Neutrophil (primary cell): ENCODE data around the gene TP73.
"Not testable (repeated sequence)": the region's sequence is repeated elsewhere in the genome, so short reads cannot be mapped to it uniquely, and the experiment has no call there.

ENCODE experiments used
- H3K27ac ChIP-seq: fragments of 200-600 bp; sonication (generic); 2 replicates; pipeline ENCODE4 v1.5.1; 2016; ENCODE audit warnings: mild to moderate bottlenecking, moderate library complexity
- H3K27me3 ChIP-seq: fragments of 200-600 bp; sonication (generic); 2 replicates; pipeline ENCODE4 v1.6.0; 2016; ENCODE audit warnings: mild to moderate bottlenecking
- H3K36me3 ChIP-seq: fragments of 200-600 bp; sonication (generic); 2 replicates; pipeline ENCODE4 v1.5.1; 2017
- H3K4me1 ChIP-seq, 2 experiments: fragments of 200-600 bp in 1 of 2; sonication (generic) in 1 of 2; 1 replicate in 1 of 2; 2 replicates in 1 of 2; pipeline versions ENCODE4 v1.5.1 to v1.6.1; 2013 to 2016; ENCODE audit warnings: low read depth in 1 of 2, low read length in 1 of 2, mild to moderate bottlenecking in 1 of 2, moderate library complexity in 1 of 2; ENCODE audit not compliant: control insufficient read depth in 1 of 2, insufficient read depth in 1 of 2
- H3K4me3 ChIP-seq, 2 experiments: fragments of 200-600 bp in 1 of 2; sonication (generic) in 1 of 2; 1 replicate in 1 of 2; 2 replicates in 1 of 2; pipeline ENCODE4 v1.5.1; 2013 to 2016; ENCODE audit warnings: low read depth in 1 of 2, low read length in 1 of 2, mild to moderate bottlenecking in 1 of 2, moderate library complexity in 1 of 2
- H3K9me3 ChIP-seq: fragments of 200-600 bp; sonication (generic); 2 replicates; pipeline ENCODE4 v1.5.1; 2016
- TF ChIP-seq, protein P1 (sequence below): fragments of 200-600 bp; sonication (generic); IDR thresholded peaks from 2 replicates; pipeline ENCODE4 v1.5.1; 2016; ENCODE audit warnings: antibody characterized with exemption

The TP73 gene

DNA sequence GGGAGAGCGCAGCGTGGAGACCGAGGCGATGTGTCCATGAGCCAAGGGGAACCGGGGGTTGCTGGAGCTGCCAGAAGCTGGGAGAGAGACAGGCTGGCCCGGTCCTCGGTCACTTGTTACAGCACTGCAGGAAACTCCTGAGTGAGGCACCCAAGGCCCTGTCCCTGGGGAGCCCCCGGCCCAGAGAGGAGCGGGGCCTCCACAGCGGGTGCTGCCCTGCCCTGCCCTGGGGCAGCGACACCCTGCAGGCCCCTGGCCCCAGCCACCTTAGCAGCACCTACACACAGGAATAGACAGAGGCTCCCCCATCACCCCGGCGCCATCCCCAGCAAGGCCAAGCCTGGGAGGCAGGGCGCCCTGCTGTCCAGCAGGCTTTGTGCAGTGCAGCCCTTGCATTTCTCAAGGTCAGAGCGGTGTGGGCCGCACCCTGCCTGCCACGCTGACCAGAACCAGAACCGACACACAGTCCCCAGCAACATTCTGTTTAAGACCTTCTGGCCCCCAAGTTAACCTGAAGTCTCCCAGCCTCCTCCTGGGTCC lies 34.4 kb upstream of the TP73 start:
- Histone ChIP-seq H3K9me3 (no peaks in the 10 kb centered on the region), H3K27me3 (peaks cover 20% of the 10 kb centered on the region), H3K4me1 (peaks cover 19 to 21% of the 10 kb centered on the region in 2 experiments), H3K4me3 (no peak overlapping the region), H3K36me3 (peaks cover 9% of the 10 kb centered on the region), H3K27ac (no peak overlapping the region)
- TF ChIP-seq, protein P1, sequence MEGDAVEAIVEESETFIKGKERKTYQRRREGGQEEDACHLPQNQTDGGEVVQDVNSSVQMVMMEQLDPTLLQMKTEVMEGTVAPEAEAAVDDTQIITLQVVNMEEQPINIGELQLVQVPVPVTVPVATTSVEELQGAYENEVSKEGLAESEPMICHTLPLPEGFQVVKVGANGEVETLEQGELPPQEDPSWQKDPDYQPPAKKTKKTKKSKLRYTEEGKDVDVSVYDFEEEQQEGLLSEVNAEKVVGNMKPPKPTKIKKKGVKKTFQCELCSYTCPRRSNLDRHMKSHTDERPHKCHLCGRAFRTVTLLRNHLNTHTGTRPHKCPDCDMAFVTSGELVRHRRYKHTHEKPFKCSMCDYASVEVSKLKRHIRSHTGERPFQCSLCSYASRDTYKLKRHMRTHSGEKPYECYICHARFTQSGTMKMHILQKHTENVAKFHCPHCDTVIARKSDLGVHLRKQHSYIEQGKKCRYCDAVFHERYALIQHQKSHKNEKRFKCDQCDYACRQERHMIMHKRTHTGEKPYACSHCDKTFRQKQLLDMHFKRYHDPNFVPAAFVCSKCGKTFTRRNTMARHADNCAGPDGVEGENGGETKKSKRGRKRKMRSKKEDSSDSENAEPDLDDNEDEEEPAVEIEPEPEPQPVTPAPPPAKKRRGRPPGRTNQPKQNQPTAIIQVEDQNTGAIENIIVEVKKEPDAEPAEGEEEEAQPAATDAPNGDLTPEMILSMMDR = no peak

DNA sequence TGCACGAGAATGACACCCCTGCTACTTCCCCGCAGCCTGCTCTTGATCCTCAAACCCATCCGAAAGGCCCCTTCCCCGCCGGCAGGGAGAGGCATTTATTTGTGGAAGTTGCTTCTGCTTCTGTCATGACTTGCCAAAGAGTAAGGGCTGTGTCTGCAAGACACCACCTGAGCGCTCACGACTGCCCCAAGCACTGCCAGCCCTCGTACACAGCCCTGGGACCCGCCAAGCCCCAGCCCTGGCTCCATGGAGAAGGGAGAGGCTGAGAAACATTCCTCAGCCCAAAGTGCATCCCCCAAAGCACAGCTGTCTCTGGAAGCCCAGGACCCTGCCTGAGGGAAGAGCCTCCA lies 33.8 kb upstream of the TP73 start:
- H3K4me1 ChIP-seq = peaks cover 25 to 27% of the 10 kb centered on the region in 2 experiments
- H3K36me3 ChIP-seq = peaks cover 9% of the 10 kb centered on the region
- no peaks in the 10 kb centered on the region for H3K9me3 ChIP-seq
- H3K4me3 ChIP-seq = no peak overlapping the region
- no peak overlapping the region for H3K27ac ChIP-seq
- H3K27me3 ChIP-seq = peaks cover 13% of the 10 kb centered on the region
- TF ChIP-seq, protein P1 = no peak

DNA sequence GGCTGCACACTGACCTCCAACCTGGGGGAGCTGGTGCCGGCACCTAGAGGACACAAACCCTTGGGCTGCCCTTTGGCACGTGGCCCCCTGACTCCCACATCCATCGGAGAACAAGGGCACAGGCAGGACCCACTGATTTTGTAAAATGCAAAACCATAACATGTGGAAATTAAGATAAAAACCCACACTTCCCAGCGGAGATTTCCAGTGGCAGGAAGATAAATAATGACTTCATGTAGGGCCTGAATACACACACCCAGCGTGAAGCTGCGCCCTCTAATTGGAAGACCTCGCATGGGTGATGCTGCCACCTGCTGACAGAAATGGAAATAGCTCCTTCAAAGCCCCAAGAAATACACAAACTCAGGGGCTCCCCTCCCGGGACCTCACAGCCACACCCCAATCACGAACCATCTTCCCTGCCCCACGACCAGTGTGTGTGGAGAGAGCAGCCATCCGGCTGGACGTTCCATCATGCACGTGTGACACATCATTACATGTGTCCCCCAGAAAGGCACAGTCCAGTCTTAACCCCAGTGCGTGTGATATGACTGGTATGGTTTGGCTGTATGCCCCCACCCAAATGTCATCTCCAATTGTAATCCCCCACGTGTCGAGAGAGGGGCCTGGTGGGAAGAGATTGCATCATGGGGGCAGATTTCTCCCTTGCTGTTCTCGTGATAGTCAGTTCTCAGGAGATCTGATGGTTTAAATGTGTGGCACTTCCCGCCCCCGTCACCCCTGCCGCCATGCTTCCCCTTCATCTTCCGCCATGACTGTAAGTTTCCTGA lies 33.2 kb upstream of the TP73 start:
- H3K4me3 ChIP-seq = no peak overlapping the region
- H3K9me3 ChIP-seq = no peaks in the 10 kb centered on the region
- H3K4me1 ChIP-seq = peaks cover 31 to 33% of the 10 kb centered on the region in 2 experiments
- H3K27ac ChIP-seq = no peak overlapping the region
- peaks cover 9% of the 10 kb centered on the region for H3K36me3 ChIP-seq
- TF ChIP-seq, protein P1 = peak; percentile 81
- H3K27me3 ChIP-seq = peaks cover 8% of the 10 kb centered on the region

DNA sequence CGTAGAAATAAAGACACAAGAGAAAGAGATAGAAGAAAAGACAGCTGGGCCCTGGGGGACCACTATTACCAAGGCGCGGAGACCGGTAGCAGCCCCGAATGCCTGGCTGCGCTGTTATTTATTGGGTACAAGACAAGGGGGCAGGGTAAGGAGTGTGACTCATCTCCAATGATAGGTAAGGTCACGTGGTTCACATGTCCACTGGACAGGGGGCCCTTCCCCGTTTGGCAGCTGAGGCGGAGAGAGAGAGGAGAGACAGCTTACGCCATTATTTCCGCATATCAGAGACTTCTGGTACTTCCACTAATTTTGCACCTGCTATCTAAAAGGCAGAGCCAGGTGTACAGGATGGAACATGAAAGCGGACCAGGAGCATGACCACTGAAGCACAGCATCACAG lies 31.6 kb upstream of the TP73 start:
- peaks cover 9% of the 10 kb centered on the region for H3K36me3 ChIP-seq
- no peak overlapping the region for H3K4me3 ChIP-seq
- peaks cover 37 to 39% of the 10 kb centered on the region in 2 experiments for H3K4me1 ChIP-seq
- no peak overlapping the region for H3K27ac ChIP-seq
- H3K9me3 ChIP-seq = no peaks in the 10 kb centered on the region
- TF ChIP-seq, protein P1 = no peak
- peaks cover 2% of the 10 kb centered on the region for H3K27me3 ChIP-seq

DNA sequence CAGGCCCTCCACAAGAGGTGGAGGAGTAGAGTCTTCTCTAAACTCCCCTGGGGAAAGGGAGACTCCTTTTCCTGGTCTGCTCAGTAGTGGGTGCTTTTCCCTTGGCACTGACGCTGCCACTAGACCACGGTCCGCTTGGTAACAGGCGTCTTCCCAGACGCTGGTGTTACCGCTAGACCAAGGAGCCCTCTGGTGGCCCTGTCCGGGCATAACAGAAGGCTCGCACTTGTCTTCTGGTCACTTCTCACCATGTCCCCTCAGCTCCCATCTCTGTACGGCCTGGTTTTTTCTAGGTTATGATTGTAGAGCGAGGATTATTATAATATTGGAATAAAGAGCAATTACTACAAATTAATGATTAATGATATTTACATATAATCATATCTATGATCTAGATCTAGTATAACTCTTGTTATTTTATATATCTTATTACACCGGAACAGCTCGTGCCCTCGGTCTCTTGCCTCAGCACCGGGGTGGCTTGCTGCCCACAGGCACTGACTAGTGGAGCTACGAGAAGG lies 31.1 kb upstream of the TP73 start:
- Histone ChIP-seq H3K4me1 (peaks cover 42 to 44% of the 10 kb centered on the region in 2 experiments), H3K36me3 (peaks cover 13% of the 10 kb centered on the region), H3K27ac (peak overlapping the region; percentile 31)
- TF ChIP-seq, protein P1 = peak; percentile 72
- not testable (repeated sequence) for H3K9me3 ChIP-seq, H3K27me3 ChIP-seq, H3K4me3 ChIP-seq

DNA sequence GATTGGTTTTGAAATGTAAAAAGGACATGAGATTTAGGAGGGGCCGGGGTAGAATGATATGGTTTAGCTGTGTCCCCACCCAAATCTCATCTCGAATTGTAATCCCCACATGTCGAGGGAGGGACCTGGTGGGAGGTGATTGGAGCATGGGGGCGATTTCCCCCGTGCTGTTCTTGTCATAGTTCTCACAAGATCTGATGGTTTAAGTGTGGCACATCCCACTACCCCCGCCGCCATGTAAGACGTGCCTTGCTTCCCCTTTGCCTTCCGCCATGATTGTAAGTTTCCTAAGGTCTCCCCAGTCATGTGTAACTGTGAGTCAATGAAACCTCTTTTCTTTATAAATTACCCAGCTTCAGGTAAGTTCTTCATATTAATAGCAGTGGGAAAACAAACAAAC lies 30.2 kb upstream of the TP73 start:
- Histone ChIP-seq H3K36me3 (peaks cover 21% of the 10 kb centered on the region), H3K4me1 (peaks cover 43 to 44% of the 10 kb centered on the region in 2 experiments)
- H3K27me3 ChIP-seq, H3K4me3 ChIP-seq, H3K9me3 ChIP-seq, H3K27ac ChIP-seq: not testable (repeated sequence)
